Type B pancreatic cell (in vitro differentiated cells): ENCODE measurements around the gene DPM1. TPM values are rescaled to one million over a fixed set of nuclear protein-coding genes. Genes with fewer than 3 reads are reported as not detected.

Experiments used
- DNase-seq: peaks from one replicate; pipeline ENCODE4 v3.0.0; 2021; ENCODE audit warnings: mixed read lengths; ENCODE audit not compliant: unreplicated experiment; ENCODE audit errors: extremely low spot score
- H3K27ac Mint-ChIP-seq: 2 replicates; pipeline ENCODE4 v1.8.0; 2021; ENCODE audit warnings: mild to moderate bottlenecking, mixed read lengths
- H3K27me3 Mint-ChIP-seq: 2 replicates; pipeline ENCODE4 v1.8.0; 2021; ENCODE audit warnings: mixed read lengths
- H3K36me3 Mint-ChIP-seq: 2 replicates; pipeline ENCODE4 v1.8.0; 2021; ENCODE audit warnings: mixed read lengths
- H3K4me1 Mint-ChIP-seq: one replicate; pipeline ENCODE4 v1.8.0; 2021; ENCODE audit warnings: mixed read lengths; ENCODE audit not compliant: unreplicated experiment
- H3K4me3 Mint-ChIP-seq: 2 replicates; pipeline ENCODE4 v1.8.0; 2021; ENCODE audit warnings: mild to moderate bottlenecking, mixed read lengths
- H3K9me3 Mint-ChIP-seq: 2 replicates; pipeline ENCODE4 v1.8.0; 2021; ENCODE audit warnings: mixed read lengths
- CTCF ChIP-seq: fragments of 200-600 bp; sonication (generic); conservative IDR thresholded peaks from 2 replicates; pipeline ENCODE4 v1.5.0; 2021; ENCODE audit warnings: antibody characterized with exemption, mild to moderate bottlenecking
- total RNA-seq: library from RNA; stranded (reverse); gene quantifications from 2 replicates; pipeline ENCODE4 v1.2.1, GENCODE V29; 2021; ENCODE audit warnings: low replicate concordance

DPM1 gene
- total RNA-seq, 1 donor from 2014 or later = 36.2 TPM

- Mint-ChIP-seq H3K9me3 (no peaks in the 10 kb centered on the region), H3K4me3 (no peak overlapping the region), H3K27ac (no peak overlapping the region), H3K4me1 (peaks cover 4% of the 10 kb centered on the region), H3K27me3 (no peaks in the 10 kb centered on the region), H3K36me3 (peaks cover 20% of the 10 kb centered on the region)
- TF ChIP-seq CTCF = no peak
- no peak for DNase-seq
Measured at GRCh38 chr20:50886184-50886790, 72.0 kb downstream of the DPM1 start.

- no peak for TF ChIP-seq CTCF
- Mint-ChIP-seq H3K27me3 (no peaks in the 10 kb centered on the region), H3K4me3 (no peak overlapping the region), H3K36me3 (peaks cover 17% of the 10 kb centered on the region), H3K4me1 (peaks cover 3% of the 10 kb centered on the region), H3K27ac (no peak overlapping the region), H3K9me3 (no peaks in the 10 kb centered on the region)
- DNase-seq = no peak
Measured at GRCh38 chr20:50885781-50886180, 72.6 kb downstream of the DPM1 start.

- no peaks in the 10 kb centered on the region for H3K4me1 Mint-ChIP-seq
- no peaks in the 10 kb centered on the region for H3K9me3 Mint-ChIP-seq
- DNase-seq = no peak
- H3K27ac Mint-ChIP-seq = no peak overlapping the region
- no peak overlapping the region for H3K4me3 Mint-ChIP-seq
- no peak for TF ChIP-seq CTCF
- no peaks in the 10 kb centered on the region for H3K27me3 Mint-ChIP-seq
- peaks cover 14% of the 10 kb centered on the region for H3K36me3 Mint-ChIP-seq
Measured at GRCh38 chr20:50885068-50885467, 73.3 kb downstream of the DPM1 start.

Other genes with a start within 250 kb of the DPM1 start
- 27.7 and 50.0 TPM in 2 replicates for gene PARD6B, start 227.0 kb downstream of the DPM1 start, total RNA-seq
- gene BCAS4, start 163.5 kb downstream of the DPM1 start, total RNA-seq = 6.3 and 9.3 TPM in 2 replicates
- 81.7 and 103 TPM in 2 replicates for gene ADNP, start 27.1 kb downstream of the DPM1 start, total RNA-seq
- 7.4 and 8.2 TPM in 2 replicates for gene MOCS3, start 286 bp upstream of the DPM1 start, total RNA-seq
- 78.8 and 238 TPM in 2 replicates for gene KCNG1, start 64.6 kb upstream of the DPM1 start, total RNA-seq